Ishikawa (cell line): ENCODE measurements around the gene UNC79.

ENCODE experiments used
- CEBPB ChIP-seq: IDR thresholded peaks from 2 replicates; pipeline ENCODE4 v1.6.1; 2012
- CREB1 ChIP-seq: IDR thresholded peaks from 2 replicates; pipeline ENCODE4 v1.6.1; 2012; ENCODE audit warnings: low read depth
- EGR1 ChIP-seq: IDR thresholded peaks from 2 replicates; pipeline ENCODE4 v1.6.1; 2012
- EP300 ChIP-seq: IDR thresholded peaks from 2 replicates; pipeline ENCODE4 v1.6.1; 2012; ENCODE audit warnings: borderline replicate concordance
- FOXM1 ChIP-seq: IDR thresholded peaks from 2 replicates; pipeline ENCODE4 v1.6.1; 2012; ENCODE audit warnings: low read depth, borderline replicate concordance
- MAX ChIP-seq: IDR thresholded peaks from 2 replicates; pipeline ENCODE4 v1.6.1; 2012
- NFIC ChIP-seq: IDR thresholded peaks from 2 replicates; pipeline ENCODE4 v1.6.1; 2012
- RAD21 ChIP-seq: IDR thresholded peaks from 2 replicates; pipeline ENCODE4 v1.6.1; 2012; ENCODE audit warnings: low read depth
- REST ChIP-seq: IDR thresholded peaks from 2 replicates; pipeline ENCODE4 v1.6.1; 2012; ENCODE audit warnings: low read depth, mild to moderate bottlenecking
- TAF1 ChIP-seq: IDR thresholded peaks from 2 replicates; pipeline ENCODE4 v1.6.1; 2012; ENCODE audit warnings: low read depth, mild to moderate bottlenecking
- TCF12 ChIP-seq: IDR thresholded peaks from 2 replicates; pipeline ENCODE4 v1.6.1; 2012; ENCODE audit warnings: low read depth
- TEAD4 ChIP-seq: IDR thresholded peaks from 2 replicates; pipeline ENCODE4 v1.6.1; 2012
- USF1 ChIP-seq: IDR thresholded peaks from 2 replicates; pipeline ENCODE4 v1.6.1; 2012
- YY1 ChIP-seq: IDR thresholded peaks from 2 replicates; pipeline ENCODE4 v1.6.1; 2012; ENCODE audit warnings: low read depth
- ZBTB7A ChIP-seq: IDR thresholded peaks from 2 replicates; pipeline ENCODE4 v1.6.1; 2012; ENCODE audit warnings: low read depth

UNC79 gene

GRCh38 chr14:93744176-93744575 lies 313.4 kb downstream of the UNC79 start:
- TF ChIP-seq EGR1 (no peak), YY1 (no peak), RAD21 (no peak), EP300 (no peak), REST (no peak), CEBPB (no peak), USF1 (no peak), CREB1 (no peak), MAX (no peak), TEAD4 (no peak), NFIC (no peak), FOXM1 (no peak)

GRCh38 chr14:93744876-93745275 lies 314.1 kb downstream of the UNC79 start:
- no peak for TF ChIP-seq YY1
- no peak for TF ChIP-seq CEBPB
- TF ChIP-seq REST = no peak
- TF ChIP-seq TAF1 = no peak
- no peak for TF ChIP-seq EP300
- TF ChIP-seq FOXM1 = no peak
- no peak for TF ChIP-seq USF1
- TF ChIP-seq ZBTB7A = no peak
- no peak for TF ChIP-seq NFIC
- TF ChIP-seq CREB1 = no peak
- no peak for TF ChIP-seq RAD21
- no peak for TF ChIP-seq EGR1
- no peak for TF ChIP-seq MAX
- no peak for TF ChIP-seq TEAD4
- no peak for TF ChIP-seq TCF12

GRCh38 chr14:93745603-93746273 lies 315.0 kb downstream of the UNC79 start:
- no peak for TF ChIP-seq TEAD4
- TF ChIP-seq REST = no peak
- TF ChIP-seq FOXM1 = no peak
- TF ChIP-seq EGR1 = no peak
- no peak for TF ChIP-seq USF1
- TF ChIP-seq RAD21 = no peak
- TF ChIP-seq NFIC = no peak
- no peak for TF ChIP-seq MAX
- no peak for TF ChIP-seq TAF1
- TF ChIP-seq CEBPB = no peak
- no peak for TF ChIP-seq ZBTB7A
- TF ChIP-seq CREB1 = no peak
- TF ChIP-seq TCF12 = no peak
- no peak for TF ChIP-seq YY1
- TF ChIP-seq EP300 = no peak

- TF ChIP-seq TCF12 (no peak), EGR1 (no peak), REST (no peak)
These were observed 316.4 kb downstream of the UNC79 start for GRCh38 chr14:93747102-93747501.
